IMR-90 (cell line): ENCODE results near the gene CLEC17A. TPM values are rescaled to one million over a fixed set of nuclear protein-coding genes. Genes with fewer than 3 reads are reported as not detected.

ENCODE experiments used
- ATAC-seq: fragments of 200-7000 bp; cut with Tn5 transposase; 2 replicates; pipeline ENCODE4 v1.9.1; 2020; ENCODE audit warnings: low read depth, mild to moderate bottlenecking, moderate library complexity
- BruUV-seq: library from RNA; stranded (reverse); fragments of 400-500 nt; replicated peaks from 2 replicates; lab custom pipeline; 2021; lab: Mats Ljungman, UMichigan
- CTCF ChIA-PET: fragments of 300-600 bp; formaldehyde crosslinking; extraction: SDS; loops from one replicate; lab custom pipeline; 2021; ENCODE audit warnings: antibody characterized with exemption; lab: Yijun Ruan, JAX
- POLR2A ChIA-PET: fragments of 300-600 bp; sonication (Branson Sonifier 250); formaldehyde crosslinking; loops from one replicate; lab custom pipeline; 2022; ENCODE audit warnings: antibody characterized with exemption; ENCODE audit not compliant: unreplicated experiment; lab: Charles Lee
- DNase-seq: peaks from one replicate; pipeline ENCODE4 v3.0.0; 2013
- H2AFZ ChIP-seq: replicated peaks from 2 replicates; pipeline ENCODE3; 2013; ENCODE audit warnings: low read length, mild to moderate bottlenecking; ENCODE audit not compliant: poor library complexity
- H2AK5ac ChIP-seq: 2 replicates; pipeline ENCODE4 v1.6.1; 2013; ENCODE audit warnings: low read depth, low read length, inconsistent platforms
- H2AK9ac ChIP-seq: replicated peaks from 2 replicates; pipeline ENCODE3; 2013; ENCODE audit warnings: mild to moderate bottlenecking, low read depth, low read length, moderate library complexity; ENCODE audit not compliant: poor library complexity
- H2BK120ac ChIP-seq: 2 replicates; pipeline ENCODE4 v1.6.1; 2013; ENCODE audit warnings: low read depth, low read length, inconsistent platforms
- H2BK15ac ChIP-seq: 3 replicates; pipeline ENCODE4 v1.6.1; 2013; ENCODE audit warnings: low read depth, low read length, inconsistent platforms
- H2BK20ac ChIP-seq: 2 replicates; pipeline ENCODE4 v1.6.1; 2013; ENCODE audit warnings: low read depth, mild to moderate bottlenecking, inconsistent platforms, low read length, moderate library complexity
- H2BK5ac ChIP-seq: 2 replicates; pipeline ENCODE4 v1.6.1; 2013; ENCODE audit warnings: mild to moderate bottlenecking, low read depth, low read length, inconsistent platforms; ENCODE audit not compliant: poor library complexity, severe bottlenecking
- H3K14ac ChIP-seq: replicated peaks from 2 replicates; pipeline ENCODE4 v1.6.1; 2013; ENCODE audit warnings: low read depth, low read length, inconsistent platforms
- H3K18ac ChIP-seq: 2 replicates; pipeline ENCODE4 v1.6.1; 2013; ENCODE audit warnings: low read depth, low read length, control low read depth
- H3K23ac ChIP-seq: 2 replicates; pipeline ENCODE4 v1.6.1; 2013; ENCODE audit warnings: low read depth, low read length, inconsistent platforms
- H3K27ac ChIP-seq: 2 replicates; pipeline ENCODE4 v1.5.1; 2013; ENCODE audit warnings: mild to moderate bottlenecking, control low read depth, low read length; ENCODE audit not compliant: insufficient read depth
- H3K27me3 ChIP-seq: 2 replicates; pipeline ENCODE4 v1.6.1; 2013; ENCODE audit warnings: low read length; ENCODE audit not compliant: control insufficient read depth, insufficient read depth
- H3K36me3 ChIP-seq: 2 replicates; pipeline ENCODE4 v1.6.1; 2013; ENCODE audit warnings: low read length, mixed read lengths; ENCODE audit not compliant: control insufficient read depth, insufficient read depth
- H3K4ac ChIP-seq: 2 replicates; pipeline ENCODE4 v1.6.1; 2013; ENCODE audit warnings: low read depth, low read length, inconsistent platforms
- H3K4me1 ChIP-seq: 2 replicates; pipeline ENCODE4 v1.6.1; 2013; ENCODE audit warnings: low read length, mixed read lengths; ENCODE audit not compliant: control insufficient read depth, insufficient read depth
- H3K4me2 ChIP-seq: 2 replicates; pipeline ENCODE4 v1.6.1; 2013; ENCODE audit warnings: low read depth, mild to moderate bottlenecking, control low read depth, low read length, moderate library complexity
- H3K4me3 ChIP-seq: 2 replicates; pipeline ENCODE4 v1.5.1; 2013; ENCODE audit warnings: low read depth, mild to moderate bottlenecking, control low read depth, low read length, moderate library complexity; ENCODE audit not compliant: insufficient read depth
- H3K56ac ChIP-seq: 2 replicates; pipeline ENCODE4 v1.6.1; 2013; ENCODE audit warnings: low read length, inconsistent platforms; ENCODE audit not compliant: insufficient read depth; ENCODE audit errors: extremely low read depth
- H3K79me1 ChIP-seq, 2 experiments: 2 replicates each; pipeline ENCODE4 v1.6.1; 2013; ENCODE audit warnings: low read length in 2 of 2, inconsistent platforms in 1 of 2, low read depth in 1 of 2
- H3K9ac ChIP-seq: 2 replicates; pipeline ENCODE4 v1.6.1; 2013; ENCODE audit warnings: low read depth, low read length, control low read depth
- H3K9me1 ChIP-seq: 2 replicates; pipeline ENCODE4 v1.6.1; 2013; ENCODE audit warnings: low read length, inconsistent platforms; ENCODE audit not compliant: insufficient read depth
- H3K9me3 ChIP-seq: 2 replicates; pipeline ENCODE4 v1.6.1; 2013; ENCODE audit warnings: low read length; ENCODE audit not compliant: control insufficient read depth, insufficient read depth
- H4K20me1 ChIP-seq: 2 replicates; pipeline ENCODE4 v1.6.1; 2013; ENCODE audit warnings: low read length, inconsistent platforms; ENCODE audit not compliant: insufficient read depth
- H4K5ac ChIP-seq: 2 replicates; pipeline ENCODE4 v1.6.1; 2013; ENCODE audit warnings: mild to moderate bottlenecking, low read depth, low read length, control low read depth
- H4K8ac ChIP-seq, 2 experiments: 2 replicates each; pipeline ENCODE4 v1.6.1; 2013; ENCODE audit warnings: low read depth in 2 of 2, low read length in 2 of 2, control low read depth in 1 of 2, inconsistent platforms in 1 of 2
- H4K91ac ChIP-seq: 2 replicates; pipeline ENCODE4 v1.6.1; 2013; ENCODE audit warnings: low read depth, low read length, inconsistent platforms; ENCODE audit not compliant: insufficient read depth
- FOS ChIP-seq: fragments of 150-350 bp; IDR thresholded peaks from 2 replicates; pipeline ENCODE4 v1.6.1; 2016; ENCODE audit warnings: low read depth, low read length
- WGBS, 2 experiments: methylation state at CpG; one replicate each; pipeline versions ENCODE4 v1.1.5 to v1.1.7; 2013; ENCODE audit warnings: missing lambda C conversion rate in 2 of 2; ENCODE audit not compliant: insufficient read length in 1 of 2; ENCODE audit errors: extremely low coverage in 2 of 2; 5-methylcytosine and 5-hydroxymethylcytosine counted together
- dilution Hi-C: fragments of 300-500 bp; cut with HindIII; formaldehyde crosslinking; loops from one replicate; pipeline ENCODE4 v1.14.3; 2018; ENCODE audit warnings: low sequenced_read_pairs; ENCODE audit not compliant: unreplicated experiment
- in situ Hi-C: fragments of 300-500 bp; cut with MboI; formaldehyde crosslinking; loops from 3 replicates; pipeline ENCODE4 v1.14.3; 2019; ENCODE audit warnings: low sequenced_read_pairs, inconsistent platforms, mixed read lengths
- intact Hi-C: fragments of 100-400 bp; cut with micrococcal nuclease; formaldehyde crosslinking; loops from 2 replicates; pipeline ENCODE4 v1.10.0; 2022
- polyA plus RNA-seq, 3 experiments: library from polyadenylated mRNA; depleted of rRNA; stranded (reverse); fragments of >200 nt; gene quantifications; 2 replicates each; pipeline ENCODE4 v1.2.3, GENCODE V29; 2012; ENCODE audit warnings: low replicate concordance in 1 of 3
- total RNA-seq: library from RNA; depleted of rRNA; stranded (reverse); fragments of >200 nt; gene quantifications from 2 replicates; pipeline ENCODE4 v1.2.3, GENCODE V29; 2012
- TF ChIP-seq, protein P1 (sequence below): fragments of 150-350 bp; IDR thresholded peaks from 2 replicates; pipeline ENCODE4 v1.6.1; 2016; ENCODE audit warnings: low read depth, mild to moderate bottlenecking, low read length, moderate library complexity, borderline replicate concordance

CLEC17A gene
- total and polyA plus RNA-seq, 2 of the 4 experiments (the other 2 are of a cell fraction): 0.05 TPM; not detected in 1

DNA sequence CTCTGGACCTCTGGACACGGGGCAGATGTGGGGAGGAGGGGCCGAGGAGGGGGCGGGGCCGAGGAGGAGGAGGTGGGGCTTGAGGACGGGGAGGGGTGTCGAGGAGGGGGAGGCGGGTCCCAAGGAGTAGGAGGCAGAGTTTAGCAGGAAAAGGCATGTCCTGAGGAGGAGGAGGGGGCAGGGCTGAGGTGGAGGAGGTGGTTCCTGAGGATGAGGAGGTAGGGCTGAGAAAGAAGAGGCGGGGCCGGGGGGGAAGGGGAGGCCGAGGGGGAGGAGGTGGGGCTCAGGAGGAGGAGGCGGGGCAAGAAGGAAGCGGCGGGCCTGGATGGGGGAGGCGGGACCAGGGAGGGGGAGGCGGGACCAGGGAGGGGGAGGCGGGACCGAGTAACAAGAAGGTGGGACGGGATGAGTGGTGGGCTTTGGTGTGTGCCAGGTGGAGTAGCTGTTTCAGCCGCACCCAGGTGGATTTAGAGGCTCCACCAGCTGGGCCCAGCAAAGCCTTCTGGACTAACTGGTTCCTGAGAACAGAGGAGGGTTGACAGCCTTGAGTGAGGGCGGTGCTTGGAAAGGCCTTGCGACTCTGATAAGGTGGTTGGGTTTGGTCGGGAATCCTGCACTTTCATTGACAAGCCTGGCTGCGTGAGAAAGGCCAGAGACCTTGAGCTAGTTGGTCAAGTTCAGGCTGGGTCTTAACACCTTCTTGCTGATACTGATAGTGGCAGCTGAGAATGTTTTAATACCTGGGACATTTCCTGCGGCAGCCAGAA, 45.8 kb upstream of the CLEC17A start:
- Histone ChIP-seq H3K4me2 (no peak overlapping the region), H3K4me1 (no peaks in the 10 kb centered on the region), H3K27me3 (no peaks in the 10 kb centered on the region), H3K9me3 (no peaks in the 10 kb centered on the region), H2AK9ac (no peak overlapping the region), H3K4me3 (no peak overlapping the region), H3K4ac (no peak overlapping the region), H3K14ac (no peak overlapping the region), H2BK5ac (no peak overlapping the region), H2BK120ac (no peak overlapping the region), H3K23ac (no peak overlapping the region), H3K27ac (no peak overlapping the region), H4K20me1 (peaks cover 6% of the 10 kb centered on the region), H4K91ac (no peak overlapping the region), H3K36me3 (no peaks in the 10 kb centered on the region), H2AK5ac (no peak overlapping the region), H4K8ac (no peak overlapping the region), H3K18ac (no peak overlapping the region), H2BK20ac (no peak overlapping the region), H4K5ac (no peak overlapping the region), H3K9me1 (peaks cover 20% of the 10 kb centered on the region), H3K79me1 (peaks cover 20 to 64% of the 10 kb centered on the region in 2 experiments), H3K56ac (no peak overlapping the region), H3K9ac (no peak overlapping the region), H2AFZ (peak overlapping the region; percentile 58), H2BK15ac (no peak overlapping the region)
- ATAC-seq: peak; percentile 73
- dilution Hi-C loops (no loop called here), intact Hi-C loops (no loop called here), in situ Hi-C loops (no loop called here)
- ChIA-PET CTCF (interaction anchor here (0.7 kb wide), 1 partner anchor 13 kb away, joined by 7 read pairs; no protein-coding TSS in a partner anchor), POLR2A (no interaction called here)
- TF ChIP-seq FOS: no peak
- TF ChIP-seq, protein P1, sequence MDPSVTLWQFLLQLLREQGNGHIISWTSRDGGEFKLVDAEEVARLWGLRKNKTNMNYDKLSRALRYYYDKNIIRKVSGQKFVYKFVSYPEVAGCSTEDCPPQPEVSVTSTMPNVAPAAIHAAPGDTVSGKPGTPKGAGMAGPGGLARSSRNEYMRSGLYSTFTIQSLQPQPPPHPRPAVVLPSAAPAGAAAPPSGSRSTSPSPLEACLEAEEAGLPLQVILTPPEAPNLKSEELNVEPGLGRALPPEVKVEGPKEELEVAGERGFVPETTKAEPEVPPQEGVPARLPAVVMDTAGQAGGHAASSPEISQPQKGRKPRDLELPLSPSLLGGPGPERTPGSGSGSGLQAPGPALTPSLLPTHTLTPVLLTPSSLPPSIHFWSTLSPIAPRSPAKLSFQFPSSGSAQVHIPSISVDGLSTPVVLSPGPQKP: no peak
- 15% methylated on average over 8 of the region's 24 CpGs; no CpG with 5 or more reads in 1 of the 2 experiments for WGBS, 2 experiments
- no peak for DNase-seq
- BruUV-seq: no TSS peak
